ENCODE measurements around the gene ABCA1.
A peak's percentile ranks its signal among the peaks of the same experiment; 100 is the strongest.
"Not testable (repeated sequence)": the region's sequence is repeated elsewhere in the genome, so short reads cannot be mapped to it uniquely, and the experiment has no call there.

Gene ABCA1, protein sequence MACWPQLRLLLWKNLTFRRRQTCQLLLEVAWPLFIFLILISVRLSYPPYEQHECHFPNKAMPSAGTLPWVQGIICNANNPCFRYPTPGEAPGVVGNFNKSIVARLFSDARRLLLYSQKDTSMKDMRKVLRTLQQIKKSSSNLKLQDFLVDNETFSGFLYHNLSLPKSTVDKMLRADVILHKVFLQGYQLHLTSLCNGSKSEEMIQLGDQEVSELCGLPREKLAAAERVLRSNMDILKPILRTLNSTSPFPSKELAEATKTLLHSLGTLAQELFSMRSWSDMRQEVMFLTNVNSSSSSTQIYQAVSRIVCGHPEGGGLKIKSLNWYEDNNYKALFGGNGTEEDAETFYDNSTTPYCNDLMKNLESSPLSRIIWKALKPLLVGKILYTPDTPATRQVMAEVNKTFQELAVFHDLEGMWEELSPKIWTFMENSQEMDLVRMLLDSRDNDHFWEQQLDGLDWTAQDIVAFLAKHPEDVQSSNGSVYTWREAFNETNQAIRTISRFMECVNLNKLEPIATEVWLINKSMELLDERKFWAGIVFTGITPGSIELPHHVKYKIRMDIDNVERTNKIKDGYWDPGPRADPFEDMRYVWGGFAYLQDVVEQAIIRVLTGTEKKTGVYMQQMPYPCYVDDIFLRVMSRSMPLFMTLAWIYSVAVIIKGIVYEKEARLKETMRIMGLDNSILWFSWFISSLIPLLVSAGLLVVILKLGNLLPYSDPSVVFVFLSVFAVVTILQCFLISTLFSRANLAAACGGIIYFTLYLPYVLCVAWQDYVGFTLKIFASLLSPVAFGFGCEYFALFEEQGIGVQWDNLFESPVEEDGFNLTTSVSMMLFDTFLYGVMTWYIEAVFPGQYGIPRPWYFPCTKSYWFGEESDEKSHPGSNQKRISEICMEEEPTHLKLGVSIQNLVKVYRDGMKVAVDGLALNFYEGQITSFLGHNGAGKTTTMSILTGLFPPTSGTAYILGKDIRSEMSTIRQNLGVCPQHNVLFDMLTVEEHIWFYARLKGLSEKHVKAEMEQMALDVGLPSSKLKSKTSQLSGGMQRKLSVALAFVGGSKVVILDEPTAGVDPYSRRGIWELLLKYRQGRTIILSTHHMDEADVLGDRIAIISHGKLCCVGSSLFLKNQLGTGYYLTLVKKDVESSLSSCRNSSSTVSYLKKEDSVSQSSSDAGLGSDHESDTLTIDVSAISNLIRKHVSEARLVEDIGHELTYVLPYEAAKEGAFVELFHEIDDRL (N-terminal part only)

DNA sequence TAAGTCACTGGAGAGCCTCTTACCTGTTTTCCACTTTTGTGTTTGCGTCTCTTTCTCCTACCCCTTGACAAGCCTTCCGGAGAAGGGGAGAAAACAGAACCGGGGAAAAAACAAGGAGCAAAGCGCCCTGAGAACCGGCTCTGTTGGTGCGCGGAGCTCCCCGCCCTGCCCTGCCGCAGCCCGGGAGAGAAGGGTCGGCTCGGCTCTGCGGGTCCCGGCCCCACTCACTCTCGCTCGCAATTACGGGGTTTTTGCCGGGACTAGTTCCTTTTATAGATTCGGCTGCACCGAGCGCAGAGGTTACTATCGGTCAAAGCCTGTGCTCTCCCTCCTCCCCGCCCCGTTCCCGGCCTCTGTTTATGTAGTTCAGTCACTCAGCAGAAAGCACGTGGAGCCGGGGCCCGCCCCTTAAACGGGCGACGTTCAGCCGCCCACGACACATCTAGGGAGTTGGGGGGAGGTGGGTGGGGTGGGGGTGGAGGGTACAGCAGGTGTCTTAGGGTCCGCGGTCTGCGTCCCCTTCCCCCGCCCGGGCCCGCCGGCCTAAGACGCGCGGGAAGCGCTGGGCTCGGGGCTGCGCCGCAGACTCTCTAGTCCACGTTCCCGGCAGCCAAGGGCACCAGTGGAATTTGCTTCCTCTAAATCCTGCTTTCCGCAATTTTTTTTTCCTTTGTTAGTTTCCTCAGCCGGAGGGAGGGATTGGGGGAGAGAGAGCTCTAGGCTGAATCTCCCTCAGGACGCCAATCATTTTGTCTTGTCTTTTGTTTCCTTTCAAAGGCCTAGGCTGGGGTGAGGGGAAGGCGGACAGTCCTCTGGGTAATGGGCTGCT is at the start of gene ABCA1:
Gene ABCA1, minus strand, starts transcription at position 244 of the 829 bp plus-strand sequence. CDS start 24,476 bp downstream, outside the sequence.
- H3K4me3 ChIP-seq (ENCODE audit: low read length): peak within 1 kb of the TSS; percentile 86
- peak; percentile 82 for DNase-seq (ENCODE audit: low read depth)
- TF ChIP-seq, protein P1, sequence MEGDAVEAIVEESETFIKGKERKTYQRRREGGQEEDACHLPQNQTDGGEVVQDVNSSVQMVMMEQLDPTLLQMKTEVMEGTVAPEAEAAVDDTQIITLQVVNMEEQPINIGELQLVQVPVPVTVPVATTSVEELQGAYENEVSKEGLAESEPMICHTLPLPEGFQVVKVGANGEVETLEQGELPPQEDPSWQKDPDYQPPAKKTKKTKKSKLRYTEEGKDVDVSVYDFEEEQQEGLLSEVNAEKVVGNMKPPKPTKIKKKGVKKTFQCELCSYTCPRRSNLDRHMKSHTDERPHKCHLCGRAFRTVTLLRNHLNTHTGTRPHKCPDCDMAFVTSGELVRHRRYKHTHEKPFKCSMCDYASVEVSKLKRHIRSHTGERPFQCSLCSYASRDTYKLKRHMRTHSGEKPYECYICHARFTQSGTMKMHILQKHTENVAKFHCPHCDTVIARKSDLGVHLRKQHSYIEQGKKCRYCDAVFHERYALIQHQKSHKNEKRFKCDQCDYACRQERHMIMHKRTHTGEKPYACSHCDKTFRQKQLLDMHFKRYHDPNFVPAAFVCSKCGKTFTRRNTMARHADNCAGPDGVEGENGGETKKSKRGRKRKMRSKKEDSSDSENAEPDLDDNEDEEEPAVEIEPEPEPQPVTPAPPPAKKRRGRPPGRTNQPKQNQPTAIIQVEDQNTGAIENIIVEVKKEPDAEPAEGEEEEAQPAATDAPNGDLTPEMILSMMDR (IDR thresholded peaks at IDR 0.05; ENCODE audit: insufficient read depth, low read depth, low read length, missing control alignments): no peak

DNA sequence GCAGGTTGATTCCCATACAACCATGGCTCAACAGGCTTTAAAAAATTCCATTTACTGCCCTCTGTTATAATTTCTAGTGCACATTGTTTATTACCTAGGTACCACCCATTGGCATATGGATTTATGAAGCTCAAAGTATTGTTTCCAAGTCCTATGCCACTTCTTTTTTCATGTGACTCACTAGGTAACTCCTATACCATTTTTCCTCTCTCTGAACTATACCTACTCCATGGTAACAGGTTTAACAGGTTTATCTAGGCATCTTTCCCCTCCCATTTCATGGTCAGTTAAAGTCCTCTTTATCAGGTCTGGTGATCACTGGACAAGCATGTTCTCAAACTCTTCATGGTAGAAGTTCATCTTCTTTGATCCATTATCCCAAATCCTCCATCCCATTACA is 49.6 kb upstream of the ABCA1 start:
- TF ChIP-seq, protein P1 (IDR thresholded peaks at IDR 0.05; ENCODE audit: insufficient read depth, low read depth, low read length, missing control alignments): no peak
- H3K4me3 ChIP-seq (ENCODE audit: low read length): no peak overlapping the region
- DNase-seq (ENCODE audit: low read depth): peak; percentile 63

DNA sequence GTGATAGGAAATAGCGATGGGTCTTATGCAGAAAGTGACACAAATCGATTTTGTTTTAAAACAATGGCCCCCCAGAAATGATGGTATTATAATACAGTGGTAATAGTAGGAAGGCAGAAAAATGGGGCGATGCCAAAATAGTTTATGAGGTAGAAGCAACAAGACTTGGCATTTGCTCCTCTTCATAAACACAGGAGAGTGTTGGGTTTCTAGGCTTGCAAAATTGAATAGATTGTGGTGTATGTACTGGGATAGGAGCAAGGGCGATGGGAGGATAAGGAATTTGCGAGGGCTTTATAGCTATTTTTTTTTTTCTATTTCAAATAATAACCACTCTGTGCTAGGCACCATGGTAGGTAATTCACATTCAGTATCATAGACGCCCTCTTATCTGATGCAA is 49.2 kb upstream of the ABCA1 start:
- no peak overlapping the region for H3K4me3 ChIP-seq (ENCODE audit: low read length)
- no peak for DNase-seq (ENCODE audit: low read depth)
- TF ChIP-seq, protein P1 (IDR thresholded peaks at IDR 0.05; ENCODE audit: insufficient read depth, low read depth, low read length, missing control alignments): no peak

DNA sequence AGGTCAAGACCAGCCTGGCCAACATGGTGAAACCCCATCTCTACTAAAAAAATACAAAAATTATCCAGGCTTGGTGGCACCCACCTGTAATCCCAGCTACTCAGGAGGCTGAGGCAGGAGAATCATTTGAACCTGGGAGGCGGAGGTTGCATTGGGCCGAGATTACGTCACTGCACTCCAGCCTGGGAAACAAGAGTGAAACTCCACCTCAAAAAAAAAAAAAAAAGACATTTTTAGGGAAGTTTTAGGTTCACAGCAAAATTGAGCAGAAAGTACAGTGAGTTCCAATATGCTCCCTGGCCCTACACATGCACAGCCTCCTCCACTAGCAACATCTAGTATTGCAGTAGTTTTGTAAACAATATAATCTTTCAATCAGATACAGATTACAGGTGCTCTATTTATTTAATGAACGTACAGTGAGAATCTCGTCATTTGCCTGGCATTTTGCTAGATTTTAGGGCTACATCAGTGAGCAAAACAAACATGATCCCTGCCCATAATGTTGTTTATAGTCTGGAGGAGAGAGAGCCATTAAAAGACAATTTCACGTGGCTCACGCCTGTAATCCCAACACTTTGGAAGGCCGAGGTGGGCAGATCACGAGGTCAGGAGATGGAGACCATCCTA is 48.1 kb upstream of the ABCA1 start:
- DNase-seq (ENCODE audit: low read depth); H3K4me3 ChIP-seq (ENCODE audit: low read length): not testable (repeated sequence)

DNA sequence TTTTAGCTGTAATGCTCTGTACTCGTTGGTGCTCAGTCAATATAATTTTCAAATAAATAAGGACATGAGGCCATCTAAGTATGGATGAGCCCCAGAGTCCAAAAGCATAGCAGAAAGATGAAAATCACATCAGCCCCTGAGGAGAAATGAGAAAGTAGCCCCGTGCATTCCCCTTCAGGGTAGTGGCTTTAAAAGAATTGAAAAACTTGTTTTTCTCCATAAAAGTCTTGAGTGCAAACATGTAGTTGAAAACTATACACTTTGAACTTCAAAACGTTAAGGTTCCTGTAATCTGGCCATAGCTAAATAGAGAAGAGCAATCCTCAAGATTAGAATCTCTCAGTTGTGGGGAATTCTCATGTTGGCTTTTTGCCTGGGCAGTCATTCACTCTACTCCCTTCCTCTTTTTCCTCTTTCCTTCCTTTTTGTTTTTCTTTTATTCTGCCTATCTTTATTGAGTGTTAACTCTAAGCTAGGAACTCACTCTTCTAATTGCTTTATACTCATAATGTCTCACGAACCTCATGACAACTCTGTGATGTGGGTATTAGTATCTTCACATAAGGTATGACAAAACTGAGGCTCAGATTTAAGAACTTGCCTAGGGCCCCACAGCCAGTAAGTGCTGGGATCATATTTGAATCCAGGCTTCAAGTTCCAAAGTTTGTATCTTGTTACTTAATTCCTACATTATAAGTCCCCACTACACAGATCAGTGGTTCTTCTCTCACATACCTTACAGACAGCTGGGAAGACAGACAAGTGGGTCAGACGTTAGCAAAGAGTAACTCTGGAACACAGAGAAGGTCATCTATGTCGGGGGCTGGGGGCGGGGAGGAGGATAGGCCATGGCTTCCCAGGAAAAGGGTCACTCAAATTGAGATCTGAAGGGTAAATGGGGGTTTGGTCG is 46.4 kb upstream of the ABCA1 start:
- no peak overlapping the region for H3K4me3 ChIP-seq (ENCODE audit: low read length)
- TF ChIP-seq, protein P1 (IDR thresholded peaks at IDR 0.05; ENCODE audit: insufficient read depth, low read depth, low read length, missing control alignments): no peak
- no peak for DNase-seq (ENCODE audit: low read depth)

Measured in epithelial cell of esophagus (primary cell).